Measurements from ENCODE around the gene EPM2AIP1. TPM values are rescaled to one million over a fixed set of nuclear protein-coding genes. Genes with fewer than 3 reads are reported as not detected.

Gene EPM2AIP1
- total and polyA plus RNA-seq, 8 donors = 2.4 to 37.3 (median 8.4) TPM

DNA sequence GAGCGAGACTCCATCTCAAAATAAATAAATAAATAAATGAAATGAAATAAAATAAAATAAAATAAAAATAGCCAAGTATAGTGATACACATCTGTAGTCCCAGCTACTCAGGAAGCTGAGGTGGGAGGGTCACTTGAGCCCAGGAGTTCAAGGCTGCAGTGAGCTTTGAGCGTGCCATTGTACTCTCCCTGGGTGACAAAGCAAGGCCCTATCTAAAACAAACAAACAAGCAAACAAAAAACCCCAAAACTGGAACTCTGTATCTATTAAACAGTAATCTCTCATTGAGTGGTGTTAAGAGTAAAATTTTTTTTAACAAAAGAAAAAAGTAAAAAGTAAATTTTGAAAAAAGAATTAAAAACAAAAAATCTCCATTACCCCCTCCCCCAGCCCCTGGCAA is 20.8 kb downstream of the EPM2AIP1 start:
- WGBS, 5 donors = 78 to 92% (median 88%) methylated on average over 2 of the region's 2 CpGs
- no peaks in the 10 kb centered on the region for H3K27me3 ChIP-seq
- TF ChIP-seq CTCF (IDR thresholded peaks at IDR 0.05) (no peak), POLR2AphosphoS5 (IDR thresholded peaks at IDR 0.05) (no peak), EP300 (IDR thresholded peaks at IDR 0.05) (no peak), POLR2A (IDR thresholded peaks at IDR 0.05) (no peak)
- H3K4me3 ChIP-seq = no peak overlapping the region
- DNase-seq = no peak
- H3K36me3 ChIP-seq = peaks cover 0 to 9% (median 0%) of the 10 kb centered on the region in 4 donors
- intact Hi-C loops (cut with DNase I; ENCODE audit: low total_unique reads) = no loop called here
- no peak overlapping the region for H3K27ac ChIP-seq
- H3K9me3 ChIP-seq = no peaks in the 10 kb centered on the region
- H3K4me1 ChIP-seq = peaks cover 0 to 10% (median 4%) of the 10 kb centered on the region in 4 donors

DNA sequence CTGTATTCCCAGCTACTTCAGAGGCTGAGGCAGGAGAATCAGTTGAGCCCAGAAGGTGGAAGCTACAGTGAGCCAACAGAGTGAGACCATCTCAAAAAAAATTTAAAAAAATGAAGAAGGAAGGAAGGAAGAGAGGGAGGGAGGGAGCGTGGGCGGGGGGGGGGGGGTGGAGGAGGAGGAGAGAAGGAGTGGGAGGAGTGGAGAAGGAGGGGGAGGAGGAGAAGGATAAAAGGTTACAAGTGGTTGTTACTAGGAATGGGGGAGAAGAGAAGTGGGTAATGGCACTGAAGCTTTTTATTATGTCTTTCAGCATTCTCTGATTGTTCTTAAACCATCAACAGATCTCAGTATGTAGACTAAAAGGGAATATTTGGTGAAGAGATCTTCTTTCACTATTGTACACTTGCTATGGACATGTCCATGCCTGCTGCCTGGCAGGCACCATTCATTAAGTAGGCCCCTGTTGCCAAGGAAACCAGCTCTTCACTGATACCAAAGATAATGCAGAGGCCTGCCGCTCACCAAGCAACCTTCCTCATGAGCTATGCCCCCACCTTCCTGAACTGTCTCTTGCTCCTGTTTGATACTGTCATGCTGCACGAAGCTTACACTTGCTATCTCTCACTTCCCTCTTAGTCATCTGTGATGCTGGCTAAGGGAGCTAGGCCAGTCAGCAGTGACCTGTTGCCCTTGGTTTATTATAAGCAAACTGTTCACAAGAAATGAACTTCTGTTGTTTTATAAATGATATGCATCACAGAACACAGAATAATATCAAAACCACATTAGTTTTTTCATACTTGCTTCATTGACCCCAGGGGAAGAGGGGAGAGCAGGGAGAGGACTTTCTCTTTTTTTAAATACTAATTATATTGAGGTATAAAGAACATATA is 23.1 kb downstream of the EPM2AIP1 start:
- WGBS, 5 donors = 41 to 49% (median 46%) methylated on average over 3 to 4 of the region's 4 CpGs

GRCh38 chr3:36969085-36969484 is 23.8 kb downstream of the EPM2AIP1 start:
- TF ChIP-seq EP300 (IDR thresholded peaks at IDR 0.05) = no peak
- no peak for TF ChIP-seq POLR2AphosphoS5 (IDR thresholded peaks at IDR 0.05)
- TF ChIP-seq POLR2A (IDR thresholded peaks at IDR 0.05) = no peak
- TF ChIP-seq CTCF (IDR thresholded peaks at IDR 0.05) = no peak
- no peak for DNase-seq
- Histone ChIP-seq H3K9me3 (no peaks in the 10 kb centered on the region), H3K4me3 (no peak overlapping the region), H3K27ac (no peak overlapping the region), H3K27me3 (no peaks in the 10 kb centered on the region), H3K4me1 (peaks cover 0 to 10% (median 4%) of the 10 kb centered on the region in 4 donors), H3K36me3 (peaks cover 0 to 5% (median 0%) of the 10 kb centered on the region in 4 donors)
- WGBS, 5 donors = 84 to 89% (median 87%) methylated on average over 4 of the region's 4 CpGs
- intact Hi-C loops (cut with DNase I; ENCODE audit: low total_unique reads) = no loop called here

More for the DNA sequence above, 23.1 kb downstream of the EPM2AIP1 start:
- Histone ChIP-seq H3K4me1 (peaks cover 0 to 10% (median 4%) of the 10 kb centered on the region in 4 donors), H3K27me3 (no peaks in the 10 kb centered on the region), H3K27ac (no peak overlapping the region), H3K9me3 (no peaks in the 10 kb centered on the region), H3K36me3 (peaks cover 0 to 5% (median 0%) of the 10 kb centered on the region in 4 donors), H3K4me3 (no peak overlapping the region)
- TF ChIP-seq EP300 (IDR thresholded peaks at IDR 0.05) (no peak), POLR2AphosphoS5 (IDR thresholded peaks at IDR 0.05) (no peak)
- DNase-seq = peak in 1 of 2 donors; percentile 82
- intact Hi-C loops (cut with DNase I; ENCODE audit: low total_unique reads) = no loop called here

GRCh38 chr3:36965440-36965839 is 27.5 kb downstream of the EPM2AIP1 start:
- TF ChIP-seq EP300 (IDR thresholded peaks at IDR 0.05) = no peak
- no peak for TF ChIP-seq POLR2AphosphoS5 (IDR thresholded peaks at IDR 0.05)
- TF ChIP-seq POLR2A (IDR thresholded peaks at IDR 0.05) = no peak
- TF ChIP-seq CTCF (IDR thresholded peaks at IDR 0.05) = no peak
- H3K27ac ChIP-seq = no peak overlapping the region
- intact Hi-C loops (cut with DNase I; ENCODE audit: low total_unique reads) = no loop called here
- DNase-seq = peak in 1 of 2 donors; percentile 53
- WGBS, 5 donors = 44 to 67% (median 53%) methylated on average over 3 of the region's 3 CpGs
- no peak overlapping the region for H3K4me3 ChIP-seq
- H3K27me3 ChIP-seq = no peaks in the 10 kb centered on the region
- no peaks in the 10 kb centered on the region for H3K9me3 ChIP-seq
- H3K4me1 ChIP-seq = peaks cover 0 to 10% (median 4%) of the 10 kb centered on the region in 4 donors
- H3K36me3 ChIP-seq = no peaks in the 10 kb centered on the region

DNA sequence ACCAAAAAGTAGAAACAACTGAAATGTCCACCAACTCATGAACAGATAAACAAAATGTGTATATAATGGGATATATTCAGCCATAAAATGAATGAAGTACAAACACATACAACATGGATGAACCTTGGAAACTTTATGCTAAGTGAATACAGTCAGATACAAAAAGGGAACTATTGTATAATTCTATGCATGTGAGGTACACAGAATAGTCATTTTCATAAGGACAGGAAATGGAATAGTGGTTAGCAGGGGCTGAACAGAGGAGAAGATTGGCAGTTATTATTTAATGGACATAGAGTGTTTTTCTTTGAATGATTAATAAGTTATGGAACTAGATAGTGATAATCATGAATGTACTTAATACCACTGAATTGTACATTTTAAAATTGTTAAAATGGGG is 28.1 kb downstream of the EPM2AIP1 start:
- DNase-seq = no peak
- intact Hi-C loops (cut with DNase I; ENCODE audit: low total_unique reads) = no loop called here
- Histone ChIP-seq H3K4me3 (no peak overlapping the region), H3K36me3 (no peaks in the 10 kb centered on the region), H3K27me3 (no peaks in the 10 kb centered on the region), H3K27ac (no peak overlapping the region), H3K9me3 (no peaks in the 10 kb centered on the region), H3K4me1 (peaks cover 0 to 9% (median 2%) of the 10 kb centered on the region in 4 donors)
- TF ChIP-seq POLR2A (IDR thresholded peaks at IDR 0.05) (no peak), CTCF (IDR thresholded peaks at IDR 0.05) (no peak)
